MCF 10A (cell line): ENCODE data around the gene NDUFS8. TPM values are rescaled to one million over a fixed set of nuclear protein-coding genes. Genes with fewer than 3 reads are reported as not detected.

Experiments
- BruUV-seq: library from RNA; stranded (reverse); fragments of 400-500 nt; replicated peaks from 2 replicates; lab custom pipeline; 2021; lab: Mats Ljungman, UMichigan
- CTCF ChIA-PET: fragments of 300-600 bp; sonication (Branson Sonifier 250); formaldehyde crosslinking; extraction: SDS; loops from one replicate; lab custom pipeline; 2021; ENCODE audit warnings: antibody characterized with exemption, inconsistent platforms; lab: Yijun Ruan, JAX
- POLR2A ChIA-PET: fragments of 300-600, 350-650 bp; sonication (Branson Sonifier 250); formaldehyde crosslinking; extraction: SDS; loops from one replicate; lab custom pipeline; 2020; ENCODE audit warnings: antibody characterized with exemption, inconsistent platforms; lab: Yijun Ruan, JAX
- DNase-seq: peaks from one replicate; pipeline ENCODE4 v3.0.0-alpha.2; 2018; ENCODE audit not compliant: unreplicated experiment
- H3K27ac Mint-ChIP-seq: one replicate; pipeline ENCODE4 v1.8.0; 2022; ENCODE audit warnings: mild to moderate bottlenecking, low read depth, mixed read lengths; ENCODE audit not compliant: unreplicated experiment
- H3K27me3 Mint-ChIP-seq: one replicate; pipeline ENCODE4 v1.8.0; 2022; ENCODE audit warnings: mixed read lengths; ENCODE audit not compliant: insufficient read depth, unreplicated experiment
- H3K36me3 Mint-ChIP-seq: one replicate; pipeline ENCODE4 v1.8.0; 2022; ENCODE audit warnings: mild to moderate bottlenecking, moderate library complexity, mixed read lengths; ENCODE audit not compliant: insufficient read depth, unreplicated experiment
- H3K4me1 Mint-ChIP-seq: one replicate; pipeline ENCODE4 v1.8.0; 2022; ENCODE audit warnings: mixed read lengths; ENCODE audit not compliant: insufficient read depth, unreplicated experiment
- H3K4me3 Mint-ChIP-seq: one replicate; pipeline ENCODE4 v1.8.0; 2022; ENCODE audit warnings: mild to moderate bottlenecking, moderate library complexity, mixed read lengths; ENCODE audit not compliant: unreplicated experiment
- H3K9me3 Mint-ChIP-seq: one replicate; pipeline ENCODE4 v1.8.0; 2022; ENCODE audit warnings: mixed read lengths; ENCODE audit not compliant: unreplicated experiment
- intact Hi-C: fragments of 100-400 bp; cut with micrococcal nuclease; formaldehyde crosslinking; loops from 2 replicates; pipeline ENCODE4 v1.14.1; 2022
- total RNA-seq: library from RNA; stranded (reverse); gene quantifications from 2 replicates; pipeline ENCODE4 v1.2.3, GENCODE V29; 2022
- TF ChIP-seq, protein P1 (sequence below): fragments of 200-600 bp; IDR thresholded peaks from one replicate; pipeline ENCODE4 v1.8.0; 2022; ENCODE audit warnings: antibody characterized with exemption, mild to moderate bottlenecking; ENCODE audit not compliant: unreplicated experiment

NDUFS8 gene
- total RNA-seq, 1 experiment from 2014 or later: 211 TPM

DNA sequence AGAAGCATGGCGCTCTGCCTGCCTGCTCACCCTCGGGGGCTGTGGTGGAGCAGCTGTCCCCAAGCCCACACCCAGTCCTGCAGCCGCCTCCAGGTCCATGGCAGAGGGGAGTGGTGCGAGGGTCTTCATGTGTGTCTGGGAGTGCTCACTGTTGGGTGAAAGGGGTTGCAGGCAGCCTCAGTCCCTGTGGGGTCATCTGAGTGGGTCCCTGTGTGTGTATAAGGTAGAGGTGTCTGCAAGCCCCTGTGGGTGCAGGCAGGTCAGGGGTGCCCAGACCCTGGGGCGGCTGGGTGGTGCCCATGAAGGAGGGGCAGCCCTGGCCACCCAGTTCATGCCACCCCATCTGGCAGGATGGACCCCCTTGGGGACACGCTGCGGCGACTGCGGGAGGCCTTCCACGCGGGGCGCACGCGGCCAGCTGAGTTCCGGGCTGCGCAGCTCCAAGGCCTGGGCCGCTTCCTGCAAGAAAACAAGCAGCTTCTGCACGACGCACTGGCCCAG lies 15.5 kb upstream of the NDUFS8 start:
- H3K9me3 Mint-ChIP-seq: no peaks in the 10 kb centered on the region

DNA sequence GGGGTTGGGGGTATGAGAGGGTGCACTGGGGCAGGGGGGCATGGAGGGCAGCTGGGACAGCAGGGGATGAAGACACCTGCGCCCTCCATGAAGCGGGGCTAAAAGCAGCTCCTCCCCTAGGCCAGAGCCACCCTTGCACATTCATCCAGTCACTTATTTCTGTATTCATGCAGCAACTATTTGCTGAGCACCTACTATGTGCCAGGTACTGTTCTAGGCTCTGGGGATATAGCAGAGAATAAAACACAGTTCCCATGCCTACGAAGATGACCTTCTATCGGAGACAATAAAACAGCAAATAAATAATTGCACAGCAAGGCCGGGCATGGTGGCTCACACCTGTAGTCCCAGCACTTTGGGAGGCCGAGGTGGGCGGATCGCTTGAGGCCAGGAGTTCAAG lies 15.0 kb upstream of the NDUFS8 start:
- Mint-ChIP-seq H3K27ac (no peak overlapping the region), H3K36me3 (peaks cover 48% of the 10 kb centered on the region), H3K4me1 (peaks cover 75% of the 10 kb centered on the region), H3K27me3 (no peaks in the 10 kb centered on the region), H3K9me3 (no peaks in the 10 kb centered on the region), H3K4me3 (no peak overlapping the region)
- CTCF ChIA-PET: no interaction called here
- TF ChIP-seq, protein P1, sequence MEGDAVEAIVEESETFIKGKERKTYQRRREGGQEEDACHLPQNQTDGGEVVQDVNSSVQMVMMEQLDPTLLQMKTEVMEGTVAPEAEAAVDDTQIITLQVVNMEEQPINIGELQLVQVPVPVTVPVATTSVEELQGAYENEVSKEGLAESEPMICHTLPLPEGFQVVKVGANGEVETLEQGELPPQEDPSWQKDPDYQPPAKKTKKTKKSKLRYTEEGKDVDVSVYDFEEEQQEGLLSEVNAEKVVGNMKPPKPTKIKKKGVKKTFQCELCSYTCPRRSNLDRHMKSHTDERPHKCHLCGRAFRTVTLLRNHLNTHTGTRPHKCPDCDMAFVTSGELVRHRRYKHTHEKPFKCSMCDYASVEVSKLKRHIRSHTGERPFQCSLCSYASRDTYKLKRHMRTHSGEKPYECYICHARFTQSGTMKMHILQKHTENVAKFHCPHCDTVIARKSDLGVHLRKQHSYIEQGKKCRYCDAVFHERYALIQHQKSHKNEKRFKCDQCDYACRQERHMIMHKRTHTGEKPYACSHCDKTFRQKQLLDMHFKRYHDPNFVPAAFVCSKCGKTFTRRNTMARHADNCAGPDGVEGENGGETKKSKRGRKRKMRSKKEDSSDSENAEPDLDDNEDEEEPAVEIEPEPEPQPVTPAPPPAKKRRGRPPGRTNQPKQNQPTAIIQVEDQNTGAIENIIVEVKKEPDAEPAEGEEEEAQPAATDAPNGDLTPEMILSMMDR: no peak
- POLR2A ChIA-PET: interaction anchor here (0.6 to 4.9 kb wide), 4 partner anchors 9 to 258 kb away, joined by 3 to 59 read pairs (median 4); partner anchors contain the start of gene NDUFS8
- no TSS peak for BruUV-seq
- intact Hi-C loops: no loop called here
- DNase-seq: no peak

More for the DNA sequence above, 15.5 kb upstream of the NDUFS8 start:
- CTCF ChIA-PET: interaction anchor here (0.8 kb wide), 1 partner anchor 282 kb away, joined by 3 read pairs; no protein-coding TSS in a partner anchor
- Mint-ChIP-seq H3K27me3 (no peaks in the 10 kb centered on the region), H3K36me3 (peaks cover 43% of the 10 kb centered on the region), H3K4me1 (peaks cover 73% of the 10 kb centered on the region), H3K27ac (peak overlapping the region; percentile 89), H3K4me3 (peak overlapping the region; percentile 88)
- no peak for DNase-seq
- BruUV-seq: no TSS peak
- intact Hi-C loops: loop anchor here (1.0 kb wide), 1 partner anchor 13 kb away; no protein-coding TSS in a partner anchor
- TF ChIP-seq, protein P1: no peak
- POLR2A ChIA-PET: interaction anchor here (0.6 to 4.9 kb wide), 14 partner anchors 9 to 299 kb away, joined by 3 to 59 read pairs (median 4); partner anchors contain the start of genes C11orf24, NDUFS8, TCIRG1 and UNC93B1

GRCh38 chr11:68016161-68016903 lies 14.1 kb upstream of the NDUFS8 start:
- Mint-ChIP-seq H3K4me3 (peak overlapping the region; percentile 32), H3K9me3 (no peaks in the 10 kb centered on the region), H3K27ac (peak overlapping the region; percentile 88), H3K36me3 (peaks cover 47% of the 10 kb centered on the region), H3K27me3 (no peaks in the 10 kb centered on the region), H3K4me1 (peaks cover 75% of the 10 kb centered on the region)
- DNase-seq: no peak
- intact Hi-C loops: no loop called here
- CTCF ChIA-PET: interaction anchor here (0.6 to 0.7 kb wide), 2 partner anchors 13 to 491 kb away, joined by 4 read pairs; no protein-coding TSS in a partner anchor
- POLR2A ChIA-PET: interaction anchor here (0.9 to 4.9 kb wide), 2 partner anchors 14 to 21 kb away, joined by 3 to 59 read pairs; partner anchors contain the start of gene NDUFS8
- TF ChIP-seq, protein P1: no peak
- BruUV-seq: no TSS peak
